WTC11 (cell line): ENCODE measurements around the gene RYR2. TPM values are rescaled to one million over a fixed set of nuclear protein-coding genes. Genes with fewer than 3 reads are reported as not detected.

Experiments
- ATAC-seq: fragments of 200-7000 bp; cut with Tn5 transposase; 2 replicates; pipeline ENCODE4 v1.10.0; 2021; ENCODE audit warnings: mild to moderate bottlenecking, moderate library complexity
- CTCF ChIA-PET: fragments of 300-600 bp; sonication (Branson Sonifier 250); formaldehyde crosslinking; loops from one replicate; lab custom pipeline; 2021; ENCODE audit warnings: antibody characterized with exemption; lab: Charles Lee
- POLR2A ChIA-PET: fragments of 350-600 bp; sonication (Branson Sonifier 250); formaldehyde crosslinking; loops from one replicate; lab custom pipeline; 2021; ENCODE audit warnings: antibody characterized with exemption; lab: Charles Lee
- DNase-seq: peaks from one replicate; pipeline ENCODE4 v3.0.0; 2021; ENCODE audit warnings: low spot score
- H3K27ac Mint-ChIP-seq: 2 replicates; pipeline ENCODE4 v1.8.0; 2021; ENCODE audit warnings: mixed read lengths
- H3K27me3 Mint-ChIP-seq: 2 replicates; pipeline ENCODE4 v1.8.0; 2021; ENCODE audit warnings: low read depth, mild to moderate bottlenecking, moderate library complexity, mixed read lengths
- H3K36me3 Mint-ChIP-seq: 2 replicates; pipeline ENCODE4 v1.8.0; 2021; ENCODE audit warnings: mixed read lengths
- H3K4me1 Mint-ChIP-seq: 2 replicates; pipeline ENCODE4 v1.8.0; 2022; ENCODE audit warnings: mixed read lengths
- H3K4me3 Mint-ChIP-seq: 2 replicates; pipeline ENCODE4 v1.8.0; 2021; ENCODE audit warnings: mild to moderate bottlenecking, moderate library complexity, mixed read lengths
- H3K9me3 Mint-ChIP-seq: 2 replicates; pipeline ENCODE4 v1.8.0; 2021; ENCODE audit warnings: mixed read lengths
- ATF1 ChIP-seq: sonication (generic); formaldehyde crosslinking; IDR thresholded peaks from 2 replicates; pipeline ENCODE4 v1.8.1; 2023; ENCODE audit warnings: mild to moderate bottlenecking, moderate library complexity, missing genetic modification reagents
- CBFB ChIP-seq: sonication (generic); formaldehyde crosslinking; IDR thresholded peaks from 2 replicates; pipeline ENCODE4 v1.8.1; 2022; ENCODE audit warnings: mild to moderate bottlenecking, low read depth, missing genetic modification reagents
- CREM ChIP-seq: sonication (generic); formaldehyde crosslinking; IDR thresholded peaks from 2 replicates; pipeline ENCODE4 v1.8.1; 2022; ENCODE audit warnings: mild to moderate bottlenecking, missing genetic modification reagents, moderate library complexity
- FOXP1 ChIP-seq: sonication (generic); formaldehyde crosslinking; IDR thresholded peaks from 2 replicates; pipeline ENCODE4 v1.8.0; 2022; ENCODE audit warnings: missing genetic modification reagents, mild to moderate bottlenecking, moderate library complexity, borderline replicate concordance
- HMGA2 ChIP-seq: fragments of 250-450 bp; sonication (Bioruptor Pico); IDR thresholded peaks from 2 replicates; pipeline ENCODE4 v1.4.0; 2021; ENCODE audit warnings: mild to moderate bottlenecking, moderate library complexity
- JUN ChIP-seq: sonication (generic); formaldehyde crosslinking; IDR thresholded peaks from 2 replicates; pipeline ENCODE4 v1.8.0; 2023; ENCODE audit warnings: mild to moderate bottlenecking, missing genetic modification reagents
- KAT7 ChIP-seq: sonication (generic); formaldehyde crosslinking; IDR thresholded peaks from 2 replicates; pipeline ENCODE4 v1.8.1; 2023; ENCODE audit warnings: missing genetic modification reagents, mild to moderate bottlenecking, borderline replicate concordance
- NR2C2 ChIP-seq: sonication (generic); formaldehyde crosslinking; IDR thresholded peaks from 2 replicates; pipeline ENCODE4 v1.8.0; 2022; ENCODE audit warnings: mild to moderate bottlenecking, missing genetic modification reagents
- NR3C1 ChIP-seq: sonication (generic); formaldehyde crosslinking; conservative IDR thresholded peaks from 2 replicates; pipeline ENCODE4 v1.8.1; 2023; ENCODE audit warnings: low read depth, mild to moderate bottlenecking, missing genetic modification reagents
- RELA ChIP-seq: sonication (generic); formaldehyde crosslinking; IDR thresholded peaks from 2 replicates; pipeline ENCODE4 v1.8.1; 2022; ENCODE audit warnings: missing genetic modification reagents, mild to moderate bottlenecking, borderline replicate concordance
- RORB ChIP-seq: fragments of 250-450 bp; sonication (Bioruptor Pico); IDR thresholded peaks from 2 replicates; pipeline ENCODE4 v1.9.0; 2021; ENCODE audit warnings: mild to moderate bottlenecking
- ZBTB21 ChIP-seq: sonication (generic); formaldehyde crosslinking; IDR thresholded peaks from 2 replicates; pipeline ENCODE4 v1.8.1; 2023; ENCODE audit warnings: mild to moderate bottlenecking, missing genetic modification reagents, borderline replicate concordance
- total RNA-seq: library from RNA; stranded (reverse); gene quantifications from 3 replicates; pipeline ENCODE4 v1.2.3, GENCODE V29; 2021
- TF ChIP-seq, protein P1 (sequence below): sonication (generic); formaldehyde crosslinking; IDR thresholded peaks from 2 replicates; pipeline ENCODE4 v1.8.1; 2022; ENCODE audit warnings: missing genetic modification reagents, borderline replicate concordance
- TF ChIP-seq, protein P2 (sequence below): sonication (generic); formaldehyde crosslinking; IDR thresholded peaks from 2 replicates; pipeline ENCODE4 v1.8.1; 2022; ENCODE audit warnings: low read depth, missing genetic modification reagents, borderline replicate concordance
- TF ChIP-seq, protein P3 (sequence below): sonication (generic); formaldehyde crosslinking; IDR thresholded peaks from 2 replicates; pipeline ENCODE4 v1.8.1; 2023; ENCODE audit warnings: mild to moderate bottlenecking, moderate library complexity, missing genetic modification reagents
- TF ChIP-seq, protein P4 (sequence below): fragments of 250-450 bp; sonication (Bioruptor Pico); IDR thresholded peaks from 2 replicates; pipeline ENCODE4 v1.8.0; 2021; ENCODE audit warnings: mild to moderate bottlenecking
- TF ChIP-seq, protein P5 (sequence below): sonication (generic); formaldehyde crosslinking; IDR thresholded peaks from 2 replicates; pipeline ENCODE4 v1.8.1; 2022; ENCODE audit warnings: low read depth, mild to moderate bottlenecking, moderate library complexity, missing genetic modification reagents, borderline replicate concordance
- TF ChIP-seq, protein P6 (sequence below): sonication (generic); formaldehyde crosslinking; IDR thresholded peaks from 2 replicates; pipeline ENCODE4 v1.8.1; 2023; ENCODE audit warnings: mild to moderate bottlenecking, missing genetic modification reagents, moderate library complexity
- TF ChIP-seq, protein P7 (sequence below): sonication (generic); formaldehyde crosslinking; IDR thresholded peaks from 2 replicates; pipeline ENCODE4 v1.8.1; 2022; ENCODE audit warnings: mild to moderate bottlenecking, moderate library complexity, missing genetic modification reagents

Gene RYR2
- total RNA-seq, 1 experiment from 2014 or later = 7.9 TPM

DNA sequence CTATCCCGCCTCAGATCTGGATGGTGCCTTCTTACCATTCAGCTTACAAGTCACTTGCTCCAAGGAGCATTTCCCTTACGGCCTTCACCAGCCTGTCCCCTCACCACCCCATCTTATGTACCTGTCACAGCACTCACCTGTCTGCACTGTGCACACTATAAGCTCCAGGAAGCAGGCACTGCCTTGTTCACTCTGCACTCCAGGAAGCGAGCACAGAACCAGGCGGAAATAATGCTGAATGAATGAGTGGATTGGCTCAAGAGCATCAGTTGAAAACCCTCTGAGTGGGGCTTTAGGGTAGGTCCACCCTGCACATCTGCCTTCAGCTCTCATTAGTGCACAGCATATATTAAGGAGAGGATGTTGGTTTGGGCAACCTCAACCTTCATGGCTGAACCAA, 8.9 kb upstream of the RYR2 start:
- Mint-ChIP-seq H3K4me3 (no peak overlapping the region), H3K4me1 (peaks cover 36% of the 10 kb centered on the region), H3K27me3 (no peaks in the 10 kb centered on the region; the same call in 1 of the 2 replicates), H3K36me3 (no peaks in the 10 kb centered on the region), H3K27ac (no peak overlapping the region), H3K9me3 (no peaks in the 10 kb centered on the region)
- DNase-seq (no peak), ATAC-seq (no peak)
- CTCF ChIA-PET = interaction anchor here (2.3 kb wide), 1 partner anchor 9 kb away, joined by 16 read pairs; the partner anchor contains the start of gene RYR2
- POLR2A ChIA-PET = interaction anchor here (1.0 kb wide), 1 partner anchor 10 kb away, joined by 3 read pairs; no protein-coding TSS in a partner anchor
- TF ChIP-seq, protein P1, sequence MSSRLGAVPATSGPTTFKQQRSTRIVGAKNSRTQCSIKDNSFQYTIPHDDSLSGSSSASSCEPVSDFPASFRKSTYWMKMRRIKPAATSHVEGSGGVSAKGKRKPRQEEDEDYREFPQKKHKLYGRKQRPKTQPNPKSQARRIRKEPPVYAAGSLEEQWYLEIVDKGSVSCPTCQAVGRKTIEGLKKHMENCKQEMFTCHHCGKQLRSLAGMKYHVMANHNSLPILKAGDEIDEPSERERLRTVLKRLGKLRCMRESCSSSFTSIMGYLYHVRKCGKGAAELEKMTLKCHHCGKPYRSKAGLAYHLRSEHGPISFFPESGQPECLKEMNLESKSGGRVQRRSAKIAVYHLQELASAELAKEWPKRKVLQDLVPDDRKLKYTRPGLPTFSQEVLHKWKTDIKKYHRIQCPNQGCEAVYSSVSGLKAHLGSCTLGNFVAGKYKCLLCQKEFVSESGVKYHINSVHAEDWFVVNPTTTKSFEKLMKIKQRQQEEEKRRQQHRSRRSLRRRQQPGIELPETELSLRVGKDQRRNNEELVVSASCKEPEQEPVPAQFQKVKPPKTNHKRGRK (CRISPR knock-in tag) = no peak
- no peak for TF ChIP-seq FOXP1
- no peak for TF ChIP-seq CBFB (CRISPR knock-in tag)
- no peak for TF ChIP-seq ATF1
- TF ChIP-seq, protein P2, sequence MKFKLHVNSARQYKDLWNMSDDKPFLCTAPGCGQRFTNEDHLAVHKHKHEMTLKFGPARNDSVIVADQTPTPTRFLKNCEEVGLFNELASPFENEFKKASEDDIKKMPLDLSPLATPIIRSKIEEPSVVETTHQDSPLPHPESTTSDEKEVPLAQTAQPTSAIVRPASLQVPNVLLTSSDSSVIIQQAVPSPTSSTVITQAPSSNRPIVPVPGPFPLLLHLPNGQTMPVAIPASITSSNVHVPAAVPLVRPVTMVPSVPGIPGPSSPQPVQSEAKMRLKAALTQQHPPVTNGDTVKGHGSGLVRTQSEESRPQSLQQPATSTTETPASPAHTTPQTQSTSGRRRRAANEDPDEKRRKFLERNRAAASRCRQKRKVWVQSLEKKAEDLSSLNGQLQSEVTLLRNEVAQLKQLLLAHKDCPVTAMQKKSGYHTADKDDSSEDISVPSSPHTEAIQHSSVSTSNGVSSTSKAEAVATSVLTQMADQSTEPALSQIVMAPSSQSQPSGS (CRISPR knock-in tag) = no peak
- TF ChIP-seq, protein P3, sequence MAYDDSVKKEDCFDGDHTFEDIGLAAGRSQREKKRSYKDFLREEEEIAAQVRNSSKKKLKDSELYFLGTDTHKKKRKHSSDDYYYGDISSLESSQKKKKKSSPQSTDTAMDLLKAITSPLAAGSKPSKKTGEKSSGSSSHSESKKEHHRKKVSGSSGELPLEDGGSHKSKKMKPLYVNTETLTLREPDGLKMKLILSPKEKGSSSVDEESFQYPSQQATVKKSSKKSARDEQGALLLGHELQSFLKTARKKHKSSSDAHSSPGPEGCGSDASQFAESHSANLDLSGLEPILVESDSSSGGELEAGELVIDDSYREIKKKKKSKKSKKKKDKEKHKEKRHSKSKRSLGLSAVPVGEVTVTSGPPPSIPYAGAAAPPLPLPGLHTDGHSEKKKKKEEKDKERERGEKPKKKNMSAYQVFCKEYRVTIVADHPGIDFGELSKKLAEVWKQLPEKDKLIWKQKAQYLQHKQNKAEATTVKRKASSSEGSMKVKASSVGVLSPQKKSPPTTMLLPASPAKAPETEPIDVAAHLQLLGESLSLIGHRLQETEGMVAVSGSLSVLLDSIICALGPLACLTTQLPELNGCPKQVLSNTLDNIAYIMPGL = no peak
- TF ChIP-seq HMGA2 (CRISPR knock-in tag) = no peak
- TF ChIP-seq, protein P4, sequence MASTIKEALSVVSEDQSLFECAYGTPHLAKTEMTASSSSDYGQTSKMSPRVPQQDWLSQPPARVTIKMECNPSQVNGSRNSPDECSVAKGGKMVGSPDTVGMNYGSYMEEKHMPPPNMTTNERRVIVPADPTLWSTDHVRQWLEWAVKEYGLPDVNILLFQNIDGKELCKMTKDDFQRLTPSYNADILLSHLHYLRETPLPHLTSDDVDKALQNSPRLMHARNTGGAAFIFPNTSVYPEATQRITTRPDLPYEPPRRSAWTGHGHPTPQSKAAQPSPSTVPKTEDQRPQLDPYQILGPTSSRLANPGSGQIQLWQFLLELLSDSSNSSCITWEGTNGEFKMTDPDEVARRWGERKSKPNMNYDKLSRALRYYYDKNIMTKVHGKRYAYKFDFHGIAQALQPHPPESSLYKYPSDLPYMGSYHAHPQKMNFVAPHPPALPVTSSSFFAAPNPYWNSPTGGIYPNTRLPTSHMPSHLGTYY = no peak
- TF ChIP-seq JUN (CRISPR knock-in tag) = no peak
- no peak for TF ChIP-seq CREM (CRISPR knock-in tag)
- no peak for TF ChIP-seq RORB
- TF ChIP-seq, protein P5, sequence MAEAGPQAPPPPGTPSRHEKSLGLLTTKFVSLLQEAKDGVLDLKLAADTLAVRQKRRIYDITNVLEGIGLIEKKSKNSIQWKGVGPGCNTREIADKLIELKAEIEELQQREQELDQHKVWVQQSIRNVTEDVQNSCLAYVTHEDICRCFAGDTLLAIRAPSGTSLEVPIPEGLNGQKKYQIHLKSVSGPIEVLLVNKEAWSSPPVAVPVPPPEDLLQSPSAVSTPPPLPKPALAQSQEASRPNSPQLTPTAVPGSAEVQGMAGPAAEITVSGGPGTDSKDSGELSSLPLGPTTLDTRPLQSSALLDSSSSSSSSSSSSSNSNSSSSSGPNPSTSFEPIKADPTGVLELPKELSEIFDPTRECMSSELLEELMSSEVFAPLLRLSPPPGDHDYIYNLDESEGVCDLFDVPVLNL (CRISPR knock-in tag) = no peak
- TF ChIP-seq, protein P6, sequence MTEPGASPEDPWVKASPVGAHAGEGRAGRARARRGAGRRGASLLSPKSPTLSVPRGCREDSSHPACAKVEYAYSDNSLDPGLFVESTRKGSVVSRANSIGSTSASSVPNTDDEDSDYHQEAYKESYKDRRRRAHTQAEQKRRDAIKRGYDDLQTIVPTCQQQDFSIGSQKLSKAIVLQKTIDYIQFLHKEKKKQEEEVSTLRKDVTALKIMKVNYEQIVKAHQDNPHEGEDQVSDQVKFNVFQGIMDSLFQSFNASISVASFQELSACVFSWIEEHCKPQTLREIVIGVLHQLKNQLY (CRISPR knock-in tag) = no peak
- TF ChIP-seq KAT7 (CRISPR knock-in tag) = no peak
- TF ChIP-seq RELA (CRISPR knock-in tag) = no peak
- TF ChIP-seq, protein P7, sequence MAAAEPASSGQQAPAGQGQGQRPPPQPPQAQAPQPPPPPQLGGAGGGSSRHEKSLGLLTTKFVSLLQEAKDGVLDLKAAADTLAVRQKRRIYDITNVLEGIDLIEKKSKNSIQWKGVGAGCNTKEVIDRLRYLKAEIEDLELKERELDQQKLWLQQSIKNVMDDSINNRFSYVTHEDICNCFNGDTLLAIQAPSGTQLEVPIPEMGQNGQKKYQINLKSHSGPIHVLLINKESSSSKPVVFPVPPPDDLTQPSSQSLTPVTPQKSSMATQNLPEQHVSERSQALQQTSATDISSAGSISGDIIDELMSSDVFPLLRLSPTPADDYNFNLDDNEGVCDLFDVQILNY (CRISPR knock-in tag) = no peak
- no peak for TF ChIP-seq NR3C1 (CRISPR knock-in tag)
- TF ChIP-seq NR2C2 (CRISPR knock-in tag) = no peak
- TF ChIP-seq ZBTB21 (CRISPR knock-in tag) = no peak
- TF ChIP-seq, all 79 proteins: peak for 0
